ENCODE data around the gene PEX14.

PEX14 gene

GRCh38 chr1:10653370-10654125, 178.8 kb downstream of the PEX14 start:
- DNase-seq = no peak

GRCh38 chr1:10655002-10655401, 180.3 kb downstream of the PEX14 start:
- DNase-seq = no peak

GRCh38 chr1:10656431-10656830, 181.7 kb downstream of the PEX14 start:
- no peak for DNase-seq

GRCh38 chr1:10657088-10657847, 182.5 kb downstream of the PEX14 start:
- no peak for DNase-seq

GRCh38 chr1:10658396-10659066, 183.8 kb downstream of the PEX14 start:
- no peak for DNase-seq

GRCh38 chr1:10659218-10659617, 184.5 kb downstream of the PEX14 start:
- DNase-seq = no peak

- DNase-seq = no peak
These were observed 185.1 kb downstream of the PEX14 start for GRCh38 chr1:10659646-10660540.

- no peak for DNase-seq
These were observed 186.7 kb downstream of the PEX14 start for GRCh38 chr1:10661453-10661852.

- no peak for DNase-seq
These were observed 187.4 kb downstream of the PEX14 start for GRCh38 chr1:10662090-10662688.

GRCh38 chr1:10662824-10663677, 188.3 kb downstream of the PEX14 start:
- DNase-seq = no peak

- no peak for DNase-seq
These were observed 188.9 kb downstream of the PEX14 start for GRCh38 chr1:10663678-10664035.

GRCh38 chr1:10664251-10664650, 189.5 kb downstream of the PEX14 start:
- DNase-seq = no peak

- no peak for DNase-seq
These were observed 190.5 kb downstream of the PEX14 start for GRCh38 chr1:10665226-10665625.

GRCh38 chr1:10665930-10666850, 191.4 kb downstream of the PEX14 start:
- DNase-seq = no peak

GRCh38 chr1:10667861-10668761, 193.4 kb downstream of the PEX14 start:
- DNase-seq = no peak

- DNase-seq = no peak
These were observed 194.8 kb downstream of the PEX14 start for GRCh38 chr1:10669570-10669969.

GRCh38 chr1:10670190-10670589, 195.4 kb downstream of the PEX14 start:
- DNase-seq = no peak

GRCh38 chr1:10671090-10671489, 196.3 kb downstream of the PEX14 start:
- no peak for DNase-seq
